Measurements from ENCODE around the gene NPTN. TPM values are rescaled to one million over a fixed set of nuclear protein-coding genes. Genes with fewer than 3 reads are reported as not detected.

Gene NPTN
- total and polyA plus RNA-seq, 2 of the 13 experiments (the other 11 are each of a cell fraction or from before 2014, with no cell fraction given) = 78.0 to 110 TPM

GRCh38 chr15:73594109-73594508 is 39.1 kb downstream of the NPTN start:
- CTCF ChIA-PET (ENCODE audit: low intra/inter-chr PET ratio, low total read pairs) = no interaction called here
- POLR2A ChIA-PET = no interaction called here
- intact Hi-C loops (cut with micrococcal nuclease; ENCODE audit: unreplicated experiment) = no loop called here
- TF ChIP-seq, protein P1, sequence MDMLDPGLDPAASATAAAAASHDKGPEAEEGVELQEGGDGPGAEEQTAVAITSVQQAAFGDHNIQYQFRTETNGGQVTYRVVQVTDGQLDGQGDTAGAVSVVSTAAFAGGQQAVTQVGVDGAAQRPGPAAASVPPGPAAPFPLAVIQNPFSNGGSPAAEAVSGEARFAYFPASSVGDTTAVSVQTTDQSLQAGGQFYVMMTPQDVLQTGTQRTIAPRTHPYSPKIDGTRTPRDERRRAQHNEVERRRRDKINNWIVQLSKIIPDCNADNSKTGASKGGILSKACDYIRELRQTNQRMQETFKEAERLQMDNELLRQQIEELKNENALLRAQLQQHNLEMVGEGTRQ (IDR thresholded peaks at IDR 0.05; ENCODE audit: low read depth, low read length) = no peak
- TF ChIP-seq, protein P1 (CRISPR knock-in tag; IDR thresholded peaks at IDR 0.05; ENCODE audit: borderline replicate concordance) = no peak
- TF ChIP-seq NR2F1 (CRISPR knock-in tag; IDR thresholded peaks at IDR 0.05) (no peak), DR1 (CRISPR knock-in tag; IDR thresholded peaks at IDR 0.05) (no peak), SAP130 (CRISPR knock-in tag; IDR thresholded peaks at IDR 0.05; ENCODE audit: low read depth) (no peak), PHF8 (CRISPR knock-in tag; IDR thresholded peaks at IDR 0.05) (no peak), GABPB1 (CRISPR knock-in tag; IDR thresholded peaks at IDR 0.05) (no peak), AKNA (CRISPR knock-in tag; IDR thresholded peaks at IDR 0.05; ENCODE audit: borderline replicate concordance) (no peak), ZNF407 (CRISPR knock-in tag; IDR thresholded peaks at IDR 0.05; ENCODE audit: not compliant biosample characterization) (no peak)

More at GRCh38 chr15:73594109-73594508, 39.1 kb downstream of the NPTN start:
- WGBS (ENCODE audit: low lambda C conversion rate) = 99% methylated on average over 2 of the region's 2 CpGs
- Histone ChIP-seq H3K27me3 (ENCODE audit: control insufficient read depth in 1 of 2, insufficient read depth in 2 of 2, low read length in 2 of 2) (no peaks in the 10 kb centered on the region), H4K20me1 (ENCODE audit: insufficient read depth, low read length) (no peaks in the 10 kb centered on the region; the same call in 1 of the 2 replicates), H3K79me2 (ENCODE audit: insufficient read depth, low read length) (peaks cover 52% of the 10 kb centered on the region), H3K27ac (ENCODE audit: extremely low read length, insufficient read depth, low read length) (no peak overlapping the region), H3K4me2 (ENCODE audit: low read depth, low read length) (no peak overlapping the region), H3K9ac (ENCODE audit: insufficient read depth, low read depth, low read length) (no peak overlapping the region), H3K4me1 (ENCODE audit: insufficient read depth, low read length) (peaks cover 25% of the 10 kb centered on the region), H2AFZ (ENCODE audit: low read length) (no peak overlapping the region), H3K4me3 (replicated peaks in 1 of 3; ENCODE audit: insufficient read depth in 1 of 3, low read depth in 2 of 3, low read length in 3 of 3) (no peak overlapping the region), H3K9me3 (ENCODE audit: low read length) (no peaks in the 10 kb centered on the region), H3K36me3 (replicated peaks in 1 of 2; ENCODE audit: control insufficient read depth in 1 of 2, insufficient read depth in 2 of 2, low read length in 2 of 2) (peaks cover 4 to 16% of the 10 kb centered on the region in 2 experiments; a peak in 4 of 5 replicates)
- FAIRE-seq (no peak), ATAC-seq (no peak), DNase-seq (ENCODE audit: low spot score) (no peak)
- BruUV-seq (replicated peaks) = no TSS peak
- in situ Hi-C loops (cut with HindIII; ENCODE audit: extremely low pct_ligation_motif_present, low pct_unique_long_range_greater_than_20kb) = no loop called here

All from HepG2 (cell line).